Caco-2 (cell line): ENCODE measurements around the gene LASP1NB.
A peak's percentile ranks its signal among the peaks of the same experiment; 100 is the strongest.

ENCODE experiments used
- BruUV-seq: library from RNA; stranded (reverse); fragments of 400-500 nt; replicated peaks from 2 replicates; lab custom pipeline; 2021; lab: Mats Ljungman, UMichigan
- CTCF ChIA-PET: fragments of 300-600 bp; sonication (Branson Sonifier 250); formaldehyde crosslinking; loops from one replicate; lab custom pipeline; 2022; ENCODE audit warnings: antibody characterized with exemption; lab: Charles Lee
- POLR2A ChIA-PET: fragments of 300-600 bp; sonication (Branson Sonifier 250); formaldehyde crosslinking; loops from one replicate; lab custom pipeline; 2022; ENCODE audit warnings: antibody characterized with exemption; lab: Charles Lee
- DNase-seq, 2 experiments: peaks; one replicate each; pipeline versions ENCODE4 v3.0.0 to v3.0.0-alpha.2; 2020 to 2022
- H3K27me3 ChIP-seq: replicated peaks from 2 replicates; pipeline ENCODE4 v1.6.0; 2011; ENCODE audit warnings: low read length; ENCODE audit not compliant: control insufficient read depth, insufficient read depth
- H3K36me3 ChIP-seq: 2 replicates; pipeline ENCODE4 v1.5.1; 2011; ENCODE audit warnings: low read length; ENCODE audit not compliant: control insufficient read depth, insufficient read depth
- H3K4me1 ChIP-seq: fragments of 250-450 bp; sonication (Bioruptor Pico); 2 replicates; pipeline ENCODE4 v1.5.1; 2020; ENCODE audit warnings: mild to moderate bottlenecking
- H3K4me3 ChIP-seq: 2 replicates; pipeline ENCODE4 v1.5.1; 2011; ENCODE audit warnings: low read depth, mild to moderate bottlenecking, control low read depth, low read length
- H3K9me3 ChIP-seq: fragments of 250-450 bp; sonication (Bioruptor Pico); 2 replicates; pipeline ENCODE4 v1.5.1; 2020; ENCODE audit warnings: mild to moderate bottlenecking, moderate library complexity
- H3K27ac Mint-ChIP-seq: one replicate; pipeline ENCODE4 v1.8.0; 2022; ENCODE audit warnings: mixed read lengths; ENCODE audit not compliant: unreplicated experiment
- H3K27me3 Mint-ChIP-seq: one replicate; pipeline ENCODE4 v1.8.0; 2022; ENCODE audit warnings: mixed read lengths; ENCODE audit not compliant: insufficient read depth, unreplicated experiment
- H3K36me3 Mint-ChIP-seq: one replicate; pipeline ENCODE4 v1.8.0; 2022; ENCODE audit warnings: mild to moderate bottlenecking, mixed read lengths; ENCODE audit not compliant: insufficient read depth, unreplicated experiment
- H3K4me1 Mint-ChIP-seq: one replicate; pipeline ENCODE4 v1.8.0; 2022; ENCODE audit warnings: low read depth, mixed read lengths; ENCODE audit not compliant: unreplicated experiment
- H3K4me3 Mint-ChIP-seq: one replicate; pipeline ENCODE4 v1.8.0; 2022; ENCODE audit warnings: mild to moderate bottlenecking, moderate library complexity, mixed read lengths; ENCODE audit not compliant: unreplicated experiment
- H3K9me3 Mint-ChIP-seq: one replicate; pipeline ENCODE4 v1.8.0; 2022; ENCODE audit warnings: mixed read lengths; ENCODE audit not compliant: unreplicated experiment
- CTCF ChIP-seq, 2 experiments: fragments of 200-600 bp in 1 of 2; IDR thresholded peaks; 1 replicate in 1 of 2; 2 replicates in 1 of 2; pipeline versions ENCODE4 v1.5.1 to v1.8.0; 2011 to 2022; ENCODE audit warnings: antibody characterized with exemption in 1 of 2, control low read depth in 1 of 2, inconsistent platforms in 1 of 2, low read depth in 1 of 2, low read length in 1 of 2, mild to moderate bottlenecking in 1 of 2, moderate library complexity in 1 of 2; ENCODE audit not compliant: insufficient read depth in 1 of 2, severe bottlenecking in 1 of 2, unreplicated experiment in 1 of 2
- intact Hi-C: fragments of 100-400 bp; cut with micrococcal nuclease; formaldehyde crosslinking; loops from one replicate; pipeline ENCODE4 v1.10.0; 2022; ENCODE audit not compliant: unreplicated experiment

Gene LASP1NB

GRCh38 chr17:38900978-38901656, 24.3 kb upstream of the LASP1NB start:
- BruUV-seq = no TSS peak
- H3K9me3 ChIP-seq = no peaks in the 10 kb centered on the region
- H3K27me3 Mint-ChIP-seq = no peaks in the 10 kb centered on the region
- CTCF ChIA-PET = interaction anchor here (0.6 kb wide), 1 partner anchor 18 kb away, joined by 3 read pairs; no protein-coding TSS in a partner anchor
- DNase-seq = peak in 1 of 2 experiments; percentile 55
- peaks cover 18% of the 10 kb centered on the region for H3K4me1 Mint-ChIP-seq
- H3K4me1 ChIP-seq = peaks cover 22% of the 10 kb centered on the region
- no peak for TF ChIP-seq CTCF (IDR thresholded peaks at IDR 0.05; ENCODE audit: insufficient read depth in 1 of 2, low read depth in 1 of 2, low read length in 1 of 2, severe bottlenecking in 1 of 2, unreplicated experiment in 1 of 2)
- H3K4me3 Mint-ChIP-seq = no peak overlapping the region
- POLR2A ChIA-PET = interaction anchor here (0.6 kb wide), 2 partner anchors 16 to 31 kb away, joined by 3 to 4 read pairs; partner anchors contain the start of gene LASP1
- H3K27ac Mint-ChIP-seq = peak overlapping the region; percentile 15
- intact Hi-C loops = no loop called here
- no peaks in the 10 kb centered on the region for H3K27me3 ChIP-seq
- no peaks in the 10 kb centered on the region for H3K9me3 Mint-ChIP-seq
- H3K36me3 ChIP-seq = peaks cover 2% of the 10 kb centered on the region; the same call in 1 of the 2 replicates
- H3K36me3 Mint-ChIP-seq = peaks cover 67% of the 10 kb centered on the region
- no peak overlapping the region for H3K4me3 ChIP-seq

- no peaks in the 10 kb centered on the region for H3K27me3 Mint-ChIP-seq
- POLR2A ChIA-PET = no interaction called here
- H3K27me3 ChIP-seq = no peaks in the 10 kb centered on the region
- no peak for DNase-seq
- intact Hi-C loops = no loop called here
- H3K36me3 ChIP-seq = peaks cover 5% of the 10 kb centered on the region; the same call in 1 of the 2 replicates
- H3K4me3 Mint-ChIP-seq = no peak overlapping the region
- H3K9me3 ChIP-seq = no peaks in the 10 kb centered on the region
- peaks cover 12% of the 10 kb centered on the region for H3K4me1 ChIP-seq
- TF ChIP-seq CTCF (IDR thresholded peaks at IDR 0.05; ENCODE audit: insufficient read depth in 1 of 2, low read depth in 1 of 2, low read length in 1 of 2, severe bottlenecking in 1 of 2, unreplicated experiment in 1 of 2) = no peak
- peaks cover 11% of the 10 kb centered on the region for H3K4me1 Mint-ChIP-seq
- H3K27ac Mint-ChIP-seq = no peak overlapping the region
- no peaks in the 10 kb centered on the region for H3K9me3 Mint-ChIP-seq
- peaks cover 59% of the 10 kb centered on the region for H3K36me3 Mint-ChIP-seq
- H3K4me3 ChIP-seq = no peak overlapping the region
- no TSS peak for BruUV-seq
- CTCF ChIA-PET = no interaction called here
Observed at GRCh38 chr17:38903404-38903803, 22.0 kb upstream of the LASP1NB start.

GRCh38 chr17:38904892-38905291, 20.5 kb upstream of the LASP1NB start:
- peaks cover 5% of the 10 kb centered on the region; the same call in 1 of the 2 replicates for H3K36me3 ChIP-seq

More at GRCh38 chr17:38904892-38905291, 20.5 kb upstream of the LASP1NB start:
- no peak for TF ChIP-seq CTCF (IDR thresholded peaks at IDR 0.05; ENCODE audit: insufficient read depth in 1 of 2, low read depth in 1 of 2, low read length in 1 of 2, severe bottlenecking in 1 of 2, unreplicated experiment in 1 of 2)
- Histone ChIP-seq H3K4me1 (peaks cover 10% of the 10 kb centered on the region), H3K9me3 (no peaks in the 10 kb centered on the region), H3K27me3 (no peaks in the 10 kb centered on the region), H3K4me3 (no peak overlapping the region)
- CTCF ChIA-PET = interaction anchor here (0.7 kb wide), 1 partner anchor 217 kb away, joined by 5 read pairs; no protein-coding TSS in a partner anchor
- POLR2A ChIA-PET = no interaction called here
- no TSS peak for BruUV-seq
- no peak for DNase-seq
- Mint-ChIP-seq H3K9me3 (no peaks in the 10 kb centered on the region), H3K4me3 (no peak overlapping the region), H3K4me1 (peaks cover 5% of the 10 kb centered on the region), H3K27ac (no peak overlapping the region), H3K36me3 (peaks cover 50% of the 10 kb centered on the region), H3K27me3 (no peaks in the 10 kb centered on the region)
- intact Hi-C loops = no loop called here
